Endothelial cell (in vitro differentiated cells): ENCODE measurements around the gene PASD1. TPM values are rescaled to one million over a fixed set of nuclear protein-coding genes. Genes with fewer than 3 reads are reported as not detected.
A peak's percentile ranks its signal among the peaks of the same experiment; 100 is the strongest.

Experiments
- DNase-seq: peaks from one replicate; pipeline ENCODE4 v3.0.0; 2021; ENCODE audit warnings: low spot score
- H3K27ac Mint-ChIP-seq: one replicate; pipeline ENCODE4 v1.8.0; 2021; ENCODE audit warnings: mixed read lengths, inconsistent platforms; ENCODE audit not compliant: unreplicated experiment
- H3K27me3 Mint-ChIP-seq: one replicate; pipeline ENCODE4 v1.8.0; 2021; ENCODE audit warnings: mild to moderate bottlenecking, moderate library complexity, mixed read lengths, inconsistent platforms; ENCODE audit not compliant: unreplicated experiment
- H3K36me3 Mint-ChIP-seq: one replicate; pipeline ENCODE4 v1.8.0; 2021; ENCODE audit warnings: mild to moderate bottlenecking, low read depth, mixed read lengths, inconsistent platforms; ENCODE audit not compliant: unreplicated experiment
- H3K4me1 Mint-ChIP-seq: one replicate; pipeline ENCODE4 v1.8.0; 2021; ENCODE audit warnings: mild to moderate bottlenecking, mixed read lengths, inconsistent platforms; ENCODE audit not compliant: unreplicated experiment
- H3K4me3 Mint-ChIP-seq: one replicate; pipeline ENCODE4 v1.8.0; 2021; ENCODE audit warnings: mild to moderate bottlenecking, mixed read lengths, inconsistent platforms; ENCODE audit not compliant: unreplicated experiment
- H3K9me3 Mint-ChIP-seq: one replicate; pipeline ENCODE4 v1.8.0; 2021; ENCODE audit warnings: mixed read lengths, inconsistent platforms; ENCODE audit not compliant: unreplicated experiment
- total RNA-seq: library from RNA; stranded (reverse); fragmentation: NEBNext Ultra II Directional; extraction: Animal tissue kit (Norgen Biotek cat#: 25700); gene quantifications from one replicate; pipeline ENCODE4 v1.2.1, GENCODE V29; 2021; ENCODE audit not compliant: unreplicated experiment
- TF ChIP-seq, protein P1 (sequence below): fragments of 200-600 bp; sonication (generic); IDR thresholded peaks from one replicate; pipeline ENCODE4 v1.5.0; 2021; ENCODE audit warnings: antibody characterized with exemption; ENCODE audit not compliant: unreplicated experiment

The PASD1 gene
- total RNA-seq, 1 donor from 2014 or later = not detected

DNA sequence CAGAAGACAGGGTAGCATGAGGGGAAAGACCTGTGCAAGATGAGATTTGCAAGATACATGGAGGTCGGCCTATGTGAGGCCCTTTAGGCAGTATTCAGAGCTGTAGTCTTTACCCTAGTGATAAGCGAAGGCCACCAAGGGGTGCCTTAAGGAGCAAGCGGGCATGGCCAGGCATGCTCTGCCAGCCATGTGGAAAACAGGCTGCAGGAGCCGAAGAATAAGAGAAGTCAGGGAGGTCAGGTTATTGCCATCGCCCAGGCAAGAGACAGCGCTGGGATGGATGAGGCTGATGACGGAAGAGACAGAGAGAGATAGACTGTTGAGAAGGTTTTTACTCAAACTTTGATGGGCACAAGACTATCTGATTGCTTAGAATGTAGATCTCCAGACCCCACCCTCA, 145.3 kb downstream of the PASD1 start:
- H3K27me3 Mint-ChIP-seq = no peaks in the 10 kb centered on the region
- TF ChIP-seq, protein P1, sequence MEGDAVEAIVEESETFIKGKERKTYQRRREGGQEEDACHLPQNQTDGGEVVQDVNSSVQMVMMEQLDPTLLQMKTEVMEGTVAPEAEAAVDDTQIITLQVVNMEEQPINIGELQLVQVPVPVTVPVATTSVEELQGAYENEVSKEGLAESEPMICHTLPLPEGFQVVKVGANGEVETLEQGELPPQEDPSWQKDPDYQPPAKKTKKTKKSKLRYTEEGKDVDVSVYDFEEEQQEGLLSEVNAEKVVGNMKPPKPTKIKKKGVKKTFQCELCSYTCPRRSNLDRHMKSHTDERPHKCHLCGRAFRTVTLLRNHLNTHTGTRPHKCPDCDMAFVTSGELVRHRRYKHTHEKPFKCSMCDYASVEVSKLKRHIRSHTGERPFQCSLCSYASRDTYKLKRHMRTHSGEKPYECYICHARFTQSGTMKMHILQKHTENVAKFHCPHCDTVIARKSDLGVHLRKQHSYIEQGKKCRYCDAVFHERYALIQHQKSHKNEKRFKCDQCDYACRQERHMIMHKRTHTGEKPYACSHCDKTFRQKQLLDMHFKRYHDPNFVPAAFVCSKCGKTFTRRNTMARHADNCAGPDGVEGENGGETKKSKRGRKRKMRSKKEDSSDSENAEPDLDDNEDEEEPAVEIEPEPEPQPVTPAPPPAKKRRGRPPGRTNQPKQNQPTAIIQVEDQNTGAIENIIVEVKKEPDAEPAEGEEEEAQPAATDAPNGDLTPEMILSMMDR = no peak
- H3K4me3 Mint-ChIP-seq = no peak overlapping the region
- no peaks in the 10 kb centered on the region for H3K36me3 Mint-ChIP-seq
- H3K4me1 Mint-ChIP-seq = peaks cover 11% of the 10 kb centered on the region
- no peak for DNase-seq
- no peaks in the 10 kb centered on the region for H3K9me3 Mint-ChIP-seq
- H3K27ac Mint-ChIP-seq = no peak overlapping the region

DNA sequence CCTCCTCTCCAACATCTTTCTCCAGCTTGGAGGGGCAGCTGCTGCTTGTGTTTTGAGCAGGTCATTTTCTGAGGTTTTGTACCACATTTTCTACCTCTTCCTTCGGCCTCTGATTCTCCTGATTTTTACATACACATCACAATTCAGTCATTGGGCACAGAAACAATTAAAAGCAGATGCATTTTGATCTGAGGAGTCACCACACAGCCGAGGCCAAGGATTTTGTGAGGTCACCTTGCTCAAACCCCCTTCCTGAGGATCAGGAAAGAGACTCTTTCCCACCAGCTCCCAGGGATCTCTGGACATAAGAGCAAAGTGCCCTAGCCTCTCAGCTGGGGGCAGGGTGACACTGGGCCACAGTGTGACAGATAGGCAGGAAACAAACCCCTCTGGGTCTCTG, 147.0 kb downstream of the PASD1 start:
- Mint-ChIP-seq H3K36me3 (no peaks in the 10 kb centered on the region), H3K4me1 (peaks cover 7% of the 10 kb centered on the region), H3K9me3 (no peaks in the 10 kb centered on the region), H3K27ac (no peak overlapping the region), H3K27me3 (no peaks in the 10 kb centered on the region), H3K4me3 (no peak overlapping the region)
- TF ChIP-seq, protein P1 = no peak
- DNase-seq = no peak

DNA sequence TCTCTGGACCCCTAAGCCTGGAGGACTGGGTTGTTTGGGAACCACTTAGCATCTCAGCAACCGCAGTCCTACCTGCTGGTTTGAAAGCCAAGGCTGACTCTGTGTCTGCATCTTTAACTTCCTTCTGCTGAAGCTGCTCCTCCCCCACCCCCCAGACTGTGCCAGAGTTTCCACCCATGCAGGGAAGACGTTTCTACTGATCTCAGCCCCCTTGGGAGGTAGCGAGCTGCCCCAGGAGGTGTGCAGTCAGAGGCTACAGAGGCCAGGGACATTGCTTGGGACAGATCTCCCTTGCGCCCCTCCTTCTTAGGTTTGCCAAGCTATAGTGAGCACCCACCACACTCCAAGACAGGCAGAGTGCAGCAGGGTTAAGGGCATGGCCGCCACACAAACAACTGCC, 147.7 kb downstream of the PASD1 start:
- Mint-ChIP-seq H3K36me3 (no peaks in the 10 kb centered on the region), H3K27ac (no peak overlapping the region), H3K4me1 (peaks cover 7% of the 10 kb centered on the region), H3K9me3 (no peaks in the 10 kb centered on the region), H3K27me3 (no peaks in the 10 kb centered on the region), H3K4me3 (no peak overlapping the region)
- no peak for DNase-seq
- TF ChIP-seq, protein P1 = no peak

DNA sequence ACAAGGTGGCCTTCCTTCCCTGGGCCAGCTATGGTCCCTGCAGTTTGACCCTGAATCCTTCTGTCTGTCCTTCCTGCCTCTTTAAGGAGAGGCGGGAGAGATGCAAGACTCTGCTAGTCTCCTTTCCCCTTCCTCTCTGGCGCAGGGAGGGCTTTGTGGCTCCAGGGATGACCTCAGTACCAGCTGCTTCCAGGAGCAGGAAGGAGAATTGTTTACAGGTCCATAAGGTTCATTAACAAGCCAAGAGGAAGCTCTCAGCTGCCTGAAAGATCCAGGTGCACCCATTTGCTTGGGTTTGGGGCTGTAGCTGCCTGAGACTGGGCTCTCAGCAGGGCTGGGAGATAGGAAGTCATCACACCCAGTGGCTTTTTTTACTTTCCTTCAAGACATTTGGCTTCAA, 148.3 kb downstream of the PASD1 start:
- H3K4me3 Mint-ChIP-seq = no peak overlapping the region
- no peaks in the 10 kb centered on the region for H3K36me3 Mint-ChIP-seq
- DNase-seq = no peak
- peak overlapping the region; percentile 48 for H3K27ac Mint-ChIP-seq
- H3K9me3 Mint-ChIP-seq = no peaks in the 10 kb centered on the region
- TF ChIP-seq, protein P1 = no peak
- H3K4me1 Mint-ChIP-seq = peaks cover 7% of the 10 kb centered on the region
- no peaks in the 10 kb centered on the region for H3K27me3 Mint-ChIP-seq

DNA sequence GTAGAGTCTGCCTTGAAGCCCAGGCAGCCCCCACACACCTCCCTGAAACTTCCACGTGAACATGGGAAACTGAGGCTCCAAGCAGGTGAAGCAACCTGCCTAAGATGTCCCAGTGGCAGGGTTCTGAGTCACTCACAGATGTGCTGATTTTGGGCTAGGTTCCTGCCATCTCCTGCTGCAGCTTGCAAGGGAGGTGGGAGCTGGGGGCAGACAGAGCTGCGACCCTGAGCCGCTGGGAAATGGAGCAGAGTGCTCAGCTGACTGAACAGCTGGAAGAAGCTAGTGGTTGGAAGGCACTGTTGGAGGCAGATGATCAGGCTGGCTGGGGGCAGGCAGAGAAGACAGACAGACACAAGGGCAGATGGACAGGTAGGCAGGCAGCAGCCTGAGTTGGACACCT, 148.8 kb downstream of the PASD1 start:
- Mint-ChIP-seq H3K36me3 (no peaks in the 10 kb centered on the region), H3K4me3 (no peak overlapping the region), H3K27ac (no peak overlapping the region), H3K9me3 (no peaks in the 10 kb centered on the region), H3K4me1 (peaks cover 7% of the 10 kb centered on the region), H3K27me3 (no peaks in the 10 kb centered on the region)
- no peak for DNase-seq
- TF ChIP-seq, protein P1 = no peak
